Ramos (cell line): Measurements from ENCODE around the gene HCRT.
"Not testable (repeated sequence)": the region's sequence is repeated elsewhere in the genome, so short reads cannot be mapped to it uniquely, and the experiment has no call there.

Experiments
- in situ Hi-C: fragments of 300-500 bp; cut with MboI; formaldehyde crosslinking; loops from one replicate; pipeline ENCODE4 v1.14.3; 2022; ENCODE audit warnings: low sequenced_read_pairs; ENCODE audit not compliant: unreplicated experiment

HCRT gene

DNA sequence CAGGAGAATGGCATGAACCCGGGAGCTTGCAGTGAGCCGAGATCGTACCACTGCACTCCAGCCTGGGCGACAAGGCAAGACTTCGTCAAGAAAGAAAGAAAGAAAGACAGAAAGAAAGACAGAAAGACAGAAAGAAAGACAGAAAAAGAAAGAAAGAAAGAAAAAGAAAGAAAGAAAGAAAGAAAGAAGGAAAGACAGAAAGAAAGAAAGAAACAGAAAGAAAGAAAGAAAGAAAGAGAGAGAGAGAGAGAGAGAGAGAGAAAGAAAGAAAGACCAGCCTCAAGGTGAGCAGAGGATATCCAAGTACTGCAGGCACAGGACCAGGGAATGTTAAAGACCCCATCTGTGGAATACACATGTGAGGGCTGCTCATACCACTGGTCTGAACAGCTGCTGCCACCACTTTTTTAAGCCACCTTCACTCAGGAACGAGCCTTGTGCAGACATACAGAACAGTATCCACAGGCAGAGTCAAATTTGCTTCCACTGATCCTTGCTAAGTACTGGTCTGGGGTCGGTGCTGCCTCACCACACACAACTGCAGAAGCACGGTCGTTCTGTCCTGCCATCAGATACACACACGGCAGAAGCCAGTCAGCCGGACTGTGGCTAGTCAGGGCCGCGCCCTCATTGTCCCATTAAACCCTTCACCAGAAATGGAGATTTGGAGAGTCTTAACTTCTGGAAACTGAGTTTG lies 38.2 kb downstream of the HCRT start:
- in situ Hi-C loops: no loop called here

DNA sequence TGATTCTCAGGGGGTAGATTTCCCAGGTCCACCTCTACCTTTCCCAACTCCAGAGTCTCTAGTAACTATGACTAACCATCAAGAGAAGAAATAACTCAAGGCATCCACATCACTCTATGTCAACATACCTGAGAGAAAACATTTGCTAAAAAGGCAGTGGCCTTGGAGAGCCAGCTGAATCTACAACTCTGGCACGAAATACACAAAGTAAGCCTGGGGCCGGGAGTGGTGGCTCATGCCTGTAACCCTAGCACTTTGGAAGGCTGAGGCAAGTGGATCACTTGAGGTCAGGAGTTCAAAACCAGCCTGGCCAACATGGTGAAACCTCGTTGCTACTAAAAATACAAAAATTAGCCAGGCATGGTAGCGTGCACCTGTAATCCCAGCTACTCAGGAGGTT lies 42.1 kb downstream of the HCRT start:
- in situ Hi-C loops: not testable (repeated sequence)

GRCh38 chr17:42142371-42142896 lies 42.8 kb downstream of the HCRT start:
- in situ Hi-C loops: no loop called here

GRCh38 chr17:42141382-42141781 lies 43.9 kb downstream of the HCRT start:
- in situ Hi-C loops: no loop called here

GRCh38 chr17:42140690-42141089 lies 44.6 kb downstream of the HCRT start:
- in situ Hi-C loops: not testable (repeated sequence)

- in situ Hi-C loops: no loop called here
Measured at GRCh38 chr17:42138749-42139492, 46.3 kb downstream of the HCRT start.

DNA sequence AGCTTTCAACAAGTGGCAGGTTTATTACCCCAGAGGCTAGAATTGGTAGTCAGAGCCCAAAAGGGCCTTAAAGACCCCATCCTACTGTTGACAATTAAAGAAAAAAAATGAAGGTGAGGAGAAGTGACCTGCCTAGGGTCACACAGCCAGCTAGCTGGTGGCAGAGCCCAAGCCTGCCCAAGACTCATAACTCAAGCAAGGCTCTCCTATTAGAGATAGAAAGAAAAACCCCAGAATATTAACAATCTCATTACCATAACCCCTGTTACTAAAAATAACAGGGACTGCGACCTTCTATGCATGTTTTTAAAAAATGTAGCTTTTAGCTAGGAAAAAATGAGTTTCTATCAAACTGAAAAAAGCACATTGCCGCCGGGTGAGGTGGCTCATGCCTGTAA lies 48.6 kb downstream of the HCRT start:
- in situ Hi-C loops: no loop called here

DNA sequence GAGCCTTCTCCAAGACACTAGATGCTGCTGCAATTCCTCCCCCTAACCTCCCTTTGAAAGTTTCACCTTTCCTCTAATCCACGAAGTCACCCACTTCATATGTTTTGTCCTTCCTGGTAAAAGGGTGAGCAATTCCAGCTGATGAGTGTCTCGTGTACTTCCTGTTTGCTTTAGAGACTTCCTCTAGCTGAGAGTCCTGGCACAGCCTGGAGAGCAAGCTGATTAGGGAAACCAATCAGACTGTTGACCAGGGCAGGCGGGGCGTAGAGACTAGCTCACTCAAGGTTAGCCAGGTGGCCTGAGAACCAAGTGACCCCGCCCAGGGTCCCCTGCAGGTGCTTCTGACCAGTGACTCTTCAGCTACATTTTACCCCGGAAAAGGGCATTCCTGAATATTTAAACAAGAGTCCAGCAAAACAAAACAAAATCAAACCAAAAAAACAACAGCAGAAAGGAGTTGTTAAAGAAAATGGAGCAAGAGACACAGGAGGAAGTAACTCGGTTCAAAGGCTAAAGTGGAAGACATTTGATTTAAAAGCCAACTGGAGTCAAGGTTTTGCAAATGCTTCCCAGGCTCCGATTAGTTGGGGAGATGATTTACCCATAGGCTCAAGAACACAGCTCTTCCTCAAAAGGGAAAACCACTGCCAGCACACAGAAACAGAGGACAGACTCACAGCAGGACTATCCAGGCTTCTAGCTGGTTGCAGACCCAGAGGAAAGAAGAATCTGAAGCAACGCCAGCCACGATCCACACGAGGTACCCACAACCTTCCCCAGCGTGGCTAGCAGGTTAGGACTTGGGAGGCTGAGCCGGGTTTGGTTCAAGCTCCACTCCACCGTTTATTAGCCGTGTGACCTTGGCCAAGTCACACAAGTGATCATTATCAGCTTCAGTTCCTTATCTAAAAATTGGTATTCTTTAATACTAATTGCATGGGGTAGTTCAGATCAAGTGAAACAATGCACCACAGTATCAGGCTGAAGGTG lies 49.3 kb downstream of the HCRT start:
- in situ Hi-C loops: no loop called here

DNA sequence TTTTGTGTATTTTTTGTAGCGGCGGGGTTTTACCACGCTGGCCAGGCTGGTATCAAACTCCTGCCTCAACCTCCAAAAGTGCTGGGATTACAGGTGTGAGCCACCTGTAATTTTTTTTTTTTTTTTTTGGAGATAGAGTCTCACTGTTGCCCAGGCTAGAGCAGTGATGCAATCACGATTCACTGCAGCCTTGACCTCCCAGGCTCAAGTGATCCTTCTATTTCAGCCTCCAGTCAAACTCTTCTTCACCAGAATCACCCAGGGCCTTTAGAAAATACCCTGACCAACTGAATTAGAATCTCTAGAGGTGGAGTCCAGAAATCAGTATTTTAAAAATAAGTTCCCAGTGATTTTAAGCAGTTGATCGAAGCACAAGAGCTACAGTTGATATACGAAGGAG lies 50.1 kb downstream of the HCRT start:
- in situ Hi-C loops: no loop called here
